Measurements from ENCODE around the gene HOXB3.
"Not testable (repeated sequence)": the region's sequence is repeated elsewhere in the genome, so short reads cannot be mapped to it uniquely, and the experiment has no call there.

GRCh38 chr17:48509708-48510107 is 80.3 kb downstream of the HOXB3 start:
- not testable (repeated sequence) for TF ChIP-seq CTCF (conservative IDR thresholded peaks at IDR 0.05 in 1 of 2, IDR thresholded peaks at IDR 0.05 in 1 of 2; ENCODE audit: low read depth in 1 of 2, low read length in 2 of 2); EZH2 (IDR thresholded peaks at IDR 0.05; ENCODE audit: low read length, missing control alignments)

All from fibroblast of lung (primary cell).